GM13976 (cell line): ENCODE results near the gene GNS.

Experiments used
- DNase-seq: peaks from one replicate; pipeline ENCODE4 v3.0.0; 2012; ENCODE audit warnings: low spot score
- in situ Hi-C: fragments of 300-500 bp; cut with MboI; formaldehyde crosslinking; loops from one replicate; pipeline ENCODE4 v1.12.0; 2022; ENCODE audit warnings: low sequenced_read_pairs, mixed read lengths, inconsistent platforms; ENCODE audit not compliant: unreplicated experiment
- TF ChIP-seq, protein P1 (sequence below): IDR thresholded peaks from 2 replicates; pipeline ENCODE4 v1.5.1; 2012; ENCODE audit warnings: borderline replicate concordance, mild to moderate bottlenecking; ENCODE audit not compliant: insufficient read depth; ENCODE audit errors: extremely low read depth, missing control alignments, control extremely low read depth

Gene GNS

DNA sequence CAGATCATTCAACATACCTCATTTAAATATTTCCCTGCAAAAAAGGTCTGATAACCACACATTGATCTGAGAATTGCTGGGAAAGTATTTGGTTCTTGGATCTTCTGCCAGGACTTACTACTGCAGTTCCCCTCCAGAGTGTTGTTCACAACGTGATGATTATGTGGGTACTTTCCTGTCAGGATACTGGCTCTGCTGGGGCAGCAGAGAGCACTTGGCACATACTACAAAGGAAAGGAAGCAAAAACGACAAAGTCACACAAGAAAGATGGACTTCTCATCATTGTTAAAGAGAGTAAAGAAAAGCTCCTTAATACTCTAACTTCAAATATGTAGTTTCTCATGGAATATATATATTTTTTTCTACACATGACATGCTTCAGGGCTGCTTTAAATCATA, 11.5 kb downstream of the GNS start:
- in situ Hi-C loops, result no loop called here
- DNase-seq, result no peak
- TF ChIP-seq, protein P1, sequence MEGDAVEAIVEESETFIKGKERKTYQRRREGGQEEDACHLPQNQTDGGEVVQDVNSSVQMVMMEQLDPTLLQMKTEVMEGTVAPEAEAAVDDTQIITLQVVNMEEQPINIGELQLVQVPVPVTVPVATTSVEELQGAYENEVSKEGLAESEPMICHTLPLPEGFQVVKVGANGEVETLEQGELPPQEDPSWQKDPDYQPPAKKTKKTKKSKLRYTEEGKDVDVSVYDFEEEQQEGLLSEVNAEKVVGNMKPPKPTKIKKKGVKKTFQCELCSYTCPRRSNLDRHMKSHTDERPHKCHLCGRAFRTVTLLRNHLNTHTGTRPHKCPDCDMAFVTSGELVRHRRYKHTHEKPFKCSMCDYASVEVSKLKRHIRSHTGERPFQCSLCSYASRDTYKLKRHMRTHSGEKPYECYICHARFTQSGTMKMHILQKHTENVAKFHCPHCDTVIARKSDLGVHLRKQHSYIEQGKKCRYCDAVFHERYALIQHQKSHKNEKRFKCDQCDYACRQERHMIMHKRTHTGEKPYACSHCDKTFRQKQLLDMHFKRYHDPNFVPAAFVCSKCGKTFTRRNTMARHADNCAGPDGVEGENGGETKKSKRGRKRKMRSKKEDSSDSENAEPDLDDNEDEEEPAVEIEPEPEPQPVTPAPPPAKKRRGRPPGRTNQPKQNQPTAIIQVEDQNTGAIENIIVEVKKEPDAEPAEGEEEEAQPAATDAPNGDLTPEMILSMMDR, result no peak

DNA sequence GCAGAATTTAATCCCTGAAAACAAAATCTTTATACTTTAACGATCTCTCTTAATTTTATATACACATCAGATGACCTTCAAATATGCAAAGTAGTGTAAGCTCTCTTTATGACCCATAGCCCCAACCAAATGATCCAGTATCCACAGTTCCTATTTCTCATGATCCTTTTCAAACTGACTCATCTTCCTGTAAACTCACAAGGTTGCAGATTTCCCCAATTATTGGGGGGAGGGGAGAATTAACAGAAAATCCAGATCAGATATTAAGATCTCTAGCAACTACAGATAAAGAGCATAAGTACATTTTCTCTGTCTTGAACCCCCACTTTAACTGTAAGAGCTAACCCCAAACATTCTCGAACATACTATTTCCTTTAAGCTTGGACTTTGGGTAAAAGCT, 12.5 kb downstream of the GNS start:
- TF ChIP-seq, protein P1, result no peak
- in situ Hi-C loops, result no loop called here
- no peak for DNase-seq

DNA sequence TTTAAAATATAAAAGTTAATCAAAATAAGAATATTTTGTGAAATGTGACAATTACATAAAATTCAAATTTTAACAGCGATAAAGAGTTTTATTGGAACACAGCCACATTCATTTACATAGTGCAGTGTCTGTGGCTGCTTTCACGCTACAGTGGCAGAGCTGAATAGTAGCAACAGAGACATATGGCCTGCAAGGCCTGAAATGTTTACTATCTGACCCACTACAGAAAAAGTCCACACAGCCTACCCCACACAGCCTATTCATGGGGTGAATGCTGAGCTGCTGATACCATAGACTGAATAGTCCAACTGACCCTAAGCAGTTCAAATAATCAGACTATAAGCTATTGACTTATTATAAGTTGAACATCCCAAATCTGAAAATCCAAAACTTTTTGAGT, 13.2 kb downstream of the GNS start:
- in situ Hi-C loops, result no loop called here
- DNase-seq, result no peak
- TF ChIP-seq, protein P1, result no peak

DNA sequence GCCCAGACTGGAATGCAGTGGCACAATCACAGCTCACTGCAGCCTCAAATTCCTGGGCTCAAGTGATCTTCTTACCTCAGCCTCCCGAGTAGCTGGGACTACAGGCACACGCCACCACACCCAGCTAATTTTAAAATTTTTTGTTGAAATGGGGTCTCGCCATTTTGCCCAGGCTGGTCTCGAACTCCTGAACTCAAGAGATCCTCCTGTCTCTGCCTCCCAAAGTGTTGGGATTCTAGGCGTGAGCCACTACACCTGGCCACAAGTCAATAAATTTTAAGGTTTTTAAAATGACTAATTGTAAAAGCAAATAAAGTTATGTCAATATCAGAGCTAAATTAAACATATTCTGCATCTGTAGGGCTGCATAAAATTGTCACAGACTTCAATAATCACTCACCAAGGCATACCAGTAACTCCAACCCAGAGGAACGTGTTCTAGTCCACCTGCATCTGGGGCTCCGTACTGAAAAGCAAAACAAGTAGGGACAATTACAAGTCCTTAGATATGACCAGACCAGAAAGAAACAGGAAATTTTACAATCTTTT, 13.9 kb downstream of the GNS start:
- TF ChIP-seq, protein P1, result no peak
- DNase-seq, result no peak
- in situ Hi-C loops, result no loop called here

DNA sequence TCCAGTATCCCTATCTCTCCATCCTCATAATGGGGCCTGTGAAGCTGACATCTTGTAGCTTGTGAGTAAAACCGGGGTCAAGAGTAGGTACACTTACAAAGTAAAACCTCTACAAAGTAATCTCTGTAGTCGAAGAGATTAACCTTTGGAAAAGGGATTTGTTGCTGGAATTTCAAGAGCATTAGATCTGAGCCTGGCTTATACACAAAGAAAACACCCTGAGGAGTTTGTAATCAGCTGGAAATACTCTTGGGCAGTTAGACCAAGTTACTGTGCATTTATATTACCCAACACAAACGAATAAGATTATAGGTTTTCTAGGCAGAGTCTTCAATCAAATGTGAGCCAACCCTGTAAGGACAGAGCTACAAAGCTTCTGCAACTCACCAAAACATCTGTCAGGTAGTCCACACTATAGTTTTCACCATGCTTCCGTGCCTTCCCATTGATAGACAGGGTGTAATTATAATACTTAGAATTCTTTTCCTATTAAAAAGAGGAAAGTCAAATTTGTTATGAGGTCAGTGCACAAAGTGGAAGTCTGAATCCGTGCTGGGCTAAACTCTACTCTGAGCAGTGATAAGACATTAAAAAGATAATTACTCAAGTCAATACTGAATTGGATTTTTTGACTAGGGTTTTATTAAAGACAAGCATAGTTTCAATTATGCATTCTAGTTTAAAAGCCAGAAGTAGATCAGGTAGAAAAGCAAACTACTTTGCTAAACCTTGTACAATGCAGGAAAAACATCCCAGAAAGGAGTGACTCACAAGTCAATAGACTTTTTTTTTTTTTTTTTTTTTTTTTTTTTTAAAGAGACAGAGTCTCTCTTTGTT, 14.6 kb downstream of the GNS start:
- TF ChIP-seq, protein P1, result no peak
- no peak for DNase-seq
- in situ Hi-C loops, result no loop called here

DNA sequence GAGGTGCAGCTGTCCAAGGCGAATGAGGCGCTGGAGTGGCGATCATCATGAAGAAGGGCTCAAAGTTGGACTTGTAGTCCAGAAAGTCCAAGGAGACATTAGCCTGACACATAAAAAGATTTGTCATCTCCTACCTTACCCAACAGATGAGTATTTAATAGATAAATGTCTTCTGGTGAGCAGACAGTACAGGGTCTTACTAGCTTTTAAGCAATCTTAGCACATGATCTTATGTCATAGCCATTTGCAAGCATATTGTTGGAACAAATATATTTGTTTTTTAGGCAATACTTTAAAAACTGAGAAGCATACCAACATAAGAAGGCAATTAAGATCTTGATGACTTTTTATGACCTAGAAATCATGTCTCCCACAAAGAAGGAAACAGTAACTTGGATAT, 16.0 kb downstream of the GNS start:
- no peak for DNase-seq
- TF ChIP-seq, protein P1, result no peak
- in situ Hi-C loops, result no loop called here
